Liver (tissue), 9 donors: ENCODE measurements around the gene SECTM1. TPM values are rescaled to one million over a fixed set of nuclear protein-coding genes. Genes with fewer than 3 reads are reported as not detected.

ENCODE experiments used
- DNase-seq: peaks from one replicate; pipeline ENCODE4 v3.0.0-alpha.2; 2017; ENCODE audit warnings: low spot score
- H3K27ac ChIP-seq, 2 donors: one replicate each; pipeline ENCODE4 v1.7.0; 2013; ENCODE audit warnings: inconsistent platforms in 2 of 2, low read length in 2 of 2, control low read depth in 1 of 2, low read depth in 1 of 2, mild to moderate bottlenecking in 1 of 2
- H3K27me3 ChIP-seq, 4 donors: one replicate each; pipeline versions ENCODE4 v1.6.1 to v1.7.0; 2013; ENCODE audit warnings: low read length in 3 of 4, inconsistent platforms in 1 of 4, mild to moderate bottlenecking in 1 of 4, moderate library complexity in 1 of 4; ENCODE audit not compliant: control insufficient read depth in 4 of 4, insufficient read depth in 4 of 4
- H3K36me3 ChIP-seq, 4 donors: one replicate each; pipeline versions ENCODE4 v1.6.1 to v1.7.0; 2013; ENCODE audit warnings: low read length in 3 of 4, mild to moderate bottlenecking in 3 of 4, low read depth in 1 of 4, moderate library complexity in 1 of 4; ENCODE audit not compliant: control insufficient read depth in 4 of 4, insufficient read depth in 3 of 4
- H3K4me1 ChIP-seq, 4 donors: one replicate each; pipeline versions ENCODE4 v1.6.1 to v1.7.0; 2013; ENCODE audit warnings: low read length in 3 of 4, mild to moderate bottlenecking in 3 of 4, moderate library complexity in 1 of 4; ENCODE audit not compliant: control insufficient read depth in 4 of 4, insufficient read depth in 4 of 4
- H3K4me3 ChIP-seq, 3 donors: one replicate each; pipeline versions ENCODE4 v1.6.1 to v1.7.0; 2013; ENCODE audit warnings: low read length in 3 of 3, control low read depth in 1 of 3, low read depth in 1 of 3, mild to moderate bottlenecking in 1 of 3
- H3K9ac ChIP-seq, 2 donors: one replicate each; pipeline ENCODE4 v1.7.0; 2013; ENCODE audit warnings: low read length in 2 of 2, mild to moderate bottlenecking in 2 of 2, moderate library complexity in 2 of 2, control low read depth in 1 of 2, low read depth in 1 of 2
- H3K9me3 ChIP-seq, 4 donors: one replicate each; pipeline versions ENCODE4 v1.6.1 to v1.7.0; 2013; ENCODE audit warnings: low read length in 3 of 4; ENCODE audit not compliant: control insufficient read depth in 4 of 4
- ATF3 ChIP-seq: IDR thresholded peaks from 2 replicates; pipeline ENCODE4 v1.6.1; 2016; ENCODE audit warnings: antibody characterized with exemption
- CTCF ChIP-seq: fragments of 150-350 bp; IDR thresholded peaks from 2 replicates; pipeline ENCODE4 v1.5.1; 2017; ENCODE audit warnings: improper control_type of control experiment, low read depth, low read length; ENCODE audit not compliant: missing input control
- EGR1 ChIP-seq, 2 donors: IDR thresholded peaks; 2 replicates each; pipeline ENCODE4 v1.6.1; 2016 to 2018; ENCODE audit warnings: antibody characterized with exemption in 2 of 2, low read depth in 2 of 2
- FOXA1 ChIP-seq: IDR thresholded peaks from 2 replicates; pipeline ENCODE4 v1.6.1; 2016; ENCODE audit warnings: antibody characterized with exemption
- GABPA ChIP-seq, 2 donors: IDR thresholded peaks in 1 of 2; conservative IDR thresholded peaks in 1 of 2; 2 replicates each; pipeline ENCODE4 v1.6.1; 2016; ENCODE audit warnings: antibody characterized with exemption in 2 of 2, mild to moderate bottlenecking in 1 of 2, moderate library complexity in 1 of 2
- HNF4G ChIP-seq: IDR thresholded peaks from 2 replicates; pipeline ENCODE4 v1.6.1; 2016; ENCODE audit warnings: antibody characterized with exemption
- RAD21 ChIP-seq, 2 donors: IDR thresholded peaks; 2 replicates each; pipeline ENCODE4 v1.6.1; 2016; ENCODE audit warnings: antibody characterized with exemption in 2 of 2, mild to moderate bottlenecking in 2 of 2
- REST ChIP-seq: IDR thresholded peaks from 2 replicates; pipeline ENCODE4 v1.6.1; 2016; ENCODE audit warnings: antibody characterized with exemption, mild to moderate bottlenecking
- RXRA ChIP-seq, 2 donors: IDR thresholded peaks; 2 replicates each; pipeline ENCODE4 v1.6.1; 2017 to 2018; ENCODE audit warnings: antibody characterized with exemption in 2 of 2, mild to moderate bottlenecking in 1 of 2
- YY1 ChIP-seq: IDR thresholded peaks from 2 replicates; pipeline ENCODE4 v1.6.1; 2016; ENCODE audit warnings: antibody characterized with exemption, mild to moderate bottlenecking
- ZBTB33 ChIP-seq: IDR thresholded peaks from 2 replicates; pipeline ENCODE4 v1.6.1; 2016; ENCODE audit warnings: antibody characterized with exemption
- WGBS: extraction: QIAGEN DNeasy Blood & Tissue Kit; methylation state at CpG from one replicate; pipeline ENCODE4 v1.1.7; 2013; 5-methylcytosine and 5-hydroxymethylcytosine counted together
- polyA plus RNA-seq, 2 donors: library from polyadenylated mRNA; stranded (reverse) in 1 of 2; unstranded in 1 of 2; fragments of 200-250 nt in 1 of 2; fragments of >200 nt in 1 of 2; fragmentation: Nextera tagmentation in 1 of 2; extraction: Ambion mirVana in 1 of 2; gene quantifications; one replicate each; pipeline versions ENCODE4 v1.2.1 to v1.2.3, GENCODE V29; 2013 to 2015
- total RNA-seq, 2 donors: library from RNA; depleted of rRNA; stranded (reverse); fragments of >200 nt; gene quantifications; one replicate each; pipeline ENCODE4 v1.2.3, GENCODE V29; 2014
- TF ChIP-seq, protein P1 (sequence below): IDR thresholded peaks from 2 replicates; pipeline ENCODE4 v1.6.1; 2016; ENCODE audit warnings: antibody characterized with exemption
- donor health status: healthy.
- donor health status: healthy.
- donor health status: healthy.
- donor health status: healthy.
- donor health status: healthy.

Gene SECTM1
- total and polyA plus RNA-seq, 4 donors: 1.3 to 14.2 (median 4.6) TPM

DNA sequence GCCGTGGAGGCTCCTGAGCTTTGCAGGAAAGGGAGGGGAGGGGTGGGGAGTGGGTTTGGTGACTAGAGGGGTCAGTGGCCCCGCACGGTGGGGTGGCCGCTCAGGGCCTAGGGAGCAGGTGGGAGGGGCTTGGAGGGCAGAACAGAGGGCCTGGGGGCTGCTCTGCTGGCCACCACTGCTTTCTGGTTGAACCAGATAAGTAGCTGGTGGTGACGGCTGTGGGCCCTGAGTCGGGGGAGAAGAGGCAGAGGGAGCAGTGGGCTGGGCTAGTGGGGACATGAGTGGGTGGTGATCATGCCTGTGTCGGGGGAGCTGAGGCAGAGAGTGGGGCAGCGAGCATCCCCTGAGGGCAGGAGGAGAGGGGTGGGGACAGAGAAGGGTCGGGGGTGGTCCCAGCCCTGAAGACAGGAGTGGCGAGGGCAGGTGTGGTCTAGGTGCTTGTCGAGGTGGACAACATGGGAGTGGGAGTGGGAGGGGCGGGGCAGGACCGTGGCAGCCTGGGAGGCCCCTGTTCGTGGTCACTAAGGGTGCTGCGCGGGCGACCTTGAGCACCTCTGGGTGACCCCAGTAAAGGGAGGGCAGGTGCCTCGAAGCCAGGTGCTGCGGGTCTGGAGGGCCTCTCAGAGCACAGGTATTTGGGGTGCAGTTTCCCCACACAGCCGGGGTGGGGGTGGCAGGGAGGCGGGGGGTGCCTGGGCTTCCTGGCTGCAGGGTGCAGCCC is 9.9 kb downstream of the SECTM1 start:
- H3K9me3 ChIP-seq: no peaks in the 10 kb centered on the region
- no peak overlapping the region for H3K9ac ChIP-seq
- peaks cover 13 to 43% (median 30%) of the 10 kb centered on the region in 4 donors for H3K4me1 ChIP-seq
- 77% methylated on average over 21 of the region's 21 CpGs for WGBS
- no peak for DNase-seq
- TF ChIP-seq FOXA1: no peak
- no peak for TF ChIP-seq REST
- no peak for TF ChIP-seq EGR1 (IDR thresholded peaks at IDR 0.05; ENCODE audit: low read depth in 2 of 2)
- no peak for TF ChIP-seq RAD21 (IDR thresholded peaks at IDR 0.05)
- TF ChIP-seq CTCF: no peak
- TF ChIP-seq, protein P1, sequence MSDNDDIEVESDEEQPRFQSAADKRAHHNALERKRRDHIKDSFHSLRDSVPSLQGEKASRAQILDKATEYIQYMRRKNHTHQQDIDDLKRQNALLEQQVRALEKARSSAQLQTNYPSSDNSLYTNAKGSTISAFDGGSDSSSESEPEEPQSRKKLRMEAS: no peak
- TF ChIP-seq HNF4G: no peak
- TF ChIP-seq YY1: no peak
- H3K4me3 ChIP-seq: no peak overlapping the region
- no peak overlapping the region for H3K27ac ChIP-seq
- peaks cover 0 to 1% (median 0%) of the 10 kb centered on the region in 4 donors for H3K36me3 ChIP-seq
- H3K27me3 ChIP-seq: no peaks in the 10 kb centered on the region

GRCh38 chr17:82322526-82323453 is 10.8 kb downstream of the SECTM1 start:
- peaks cover 9 to 35% (median 26%) of the 10 kb centered on the region in 4 donors for H3K4me1 ChIP-seq
- no peak overlapping the region for H3K27ac ChIP-seq
- no peak overlapping the region for H3K9ac ChIP-seq
- no peak overlapping the region for H3K4me3 ChIP-seq
- peaks cover 0 to 1% (median 0%) of the 10 kb centered on the region in 4 donors for H3K36me3 ChIP-seq
- no peak for DNase-seq
- WGBS: 89% methylated on average over 28 of the region's 28 CpGs
- H3K27me3 ChIP-seq: no peaks in the 10 kb centered on the region
- H3K9me3 ChIP-seq: no peaks in the 10 kb centered on the region
- no peak for TF ChIP-seq ATF3
- no peak for TF ChIP-seq RXRA (IDR thresholded peaks at IDR 0.05)
- TF ChIP-seq RAD21 (IDR thresholded peaks at IDR 0.05): no peak
- no peak for TF ChIP-seq CTCF
- no peak for TF ChIP-seq ZBTB33
- no peak for TF ChIP-seq EGR1 (IDR thresholded peaks at IDR 0.05; ENCODE audit: low read depth in 2 of 2)
- no peak for TF ChIP-seq YY1
- no peak for TF ChIP-seq GABPA (IDR thresholded peaks at IDR 0.05 in 1 of 2, conservative IDR thresholded peaks at IDR 0.05 in 1 of 2)
- TF ChIP-seq FOXA1: no peak
- TF ChIP-seq, protein P1: no peak
- TF ChIP-seq REST: no peak
